ENCODE results near the gene CLUH. TPM values are rescaled to one million over a fixed set of nuclear protein-coding genes. Genes with fewer than 3 reads are reported as not detected.
"Not testable (repeated sequence)": the region's sequence is repeated elsewhere in the genome, so short reads cannot be mapped to it uniquely, and the experiment has no call there.

CLUH gene
- total RNA-seq, 1 experiment from 2014 or later: 175 TPM

DNA sequence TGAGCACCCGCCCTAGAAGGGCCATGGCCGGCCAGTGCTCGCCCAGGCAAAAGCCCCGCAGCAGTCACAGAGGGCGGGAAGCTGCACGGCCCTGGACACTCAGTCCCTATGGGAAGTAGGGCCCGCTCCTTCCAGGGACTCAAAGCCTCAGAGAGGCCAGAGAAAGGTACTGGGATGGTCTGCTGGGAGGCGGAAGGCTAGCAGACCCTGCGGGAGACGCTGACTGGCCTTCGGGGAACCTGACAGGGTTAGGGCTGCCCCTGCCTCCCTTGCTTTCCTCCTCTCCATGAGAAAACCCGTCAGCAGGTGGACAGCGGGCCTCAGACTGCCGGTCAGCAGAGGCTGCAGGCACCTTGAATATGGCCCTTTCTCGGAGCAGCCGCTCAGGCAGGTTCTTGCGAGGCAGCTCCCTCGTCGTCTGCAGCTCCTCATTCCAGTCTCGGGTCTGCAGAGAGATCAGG, 11.5 kb downstream of the CLUH start (continued):
- TF ChIP-seq CTCF (IDR thresholded peaks at IDR 0.05 in 2 of 3, conservative IDR thresholded peaks at IDR 0.05 in 1 of 3; ENCODE audit: borderline replicate concordance in 1 of 3, insufficient read depth in 1 of 3, low read depth in 2 of 3, low read length in 2 of 3) (no peak), CEBPB (IDR thresholded peaks at IDR 0.05; ENCODE audit: low read depth) (no peak), EZH2phosphoT487 (IDR thresholded peaks at IDR 0.05; ENCODE audit: borderline replicate concordance) (no peak)

DNA sequence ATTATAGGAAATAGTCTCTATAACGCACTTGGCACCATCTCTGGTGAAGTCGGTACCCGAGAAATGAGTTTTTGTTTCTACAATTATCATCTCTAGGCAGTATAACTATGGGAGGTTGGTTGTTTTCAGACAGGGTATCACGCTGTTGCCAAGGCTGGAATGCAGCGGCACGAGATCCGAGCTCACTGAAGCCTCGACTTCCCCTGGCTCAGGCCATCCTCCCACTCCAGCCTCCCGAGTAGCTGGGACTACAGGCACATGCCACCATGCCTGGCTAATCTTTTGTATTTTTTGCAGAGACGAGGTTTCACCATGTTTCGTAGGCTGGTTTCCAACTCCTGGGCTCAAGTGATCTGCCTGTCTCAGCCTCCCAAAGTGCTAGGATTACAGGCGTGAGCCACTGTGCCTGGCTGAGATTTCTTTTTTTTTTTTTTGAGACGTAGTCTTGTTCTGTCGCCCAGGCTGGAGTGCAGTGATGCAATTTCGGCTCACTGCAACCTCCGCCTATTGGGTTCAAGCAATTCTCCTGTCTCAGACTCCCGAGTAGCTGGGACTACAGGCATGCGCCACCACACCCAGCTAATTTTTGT, 12.3 kb downstream of the CLUH start:
- POLR2A ChIA-PET; DNase-seq (ENCODE audit: low read depth, low spot score); H3K27ac ChIP-seq (ENCODE audit: low read depth, low read length); H3K4me1 ChIP-seq (ENCODE audit: control insufficient read depth in 1 of 2, insufficient read depth in 2 of 2, low read length in 2 of 2); H3K9me3 ChIP-seq (ENCODE audit: control insufficient read depth in 1 of 2, insufficient read depth in 1 of 2, low read depth in 1 of 2, low read length in 2 of 2); H3K4me3 ChIP-seq (replicated peaks in 1 of 2; ENCODE audit: low read depth in 1 of 2, low read length in 2 of 2); H3K9ac ChIP-seq (ENCODE audit: low read length); ATAC-seq; intact Hi-C loops (cut with micrococcal nuclease); H3K4me2 ChIP-seq (ENCODE audit: low read length); H4K20me1 ChIP-seq (ENCODE audit: insufficient read depth); RAD21 ChIA-PET (ENCODE audit: low non-redundant PET in 1 of 2, low total read pairs in 2 of 2, uncharacterized antibody in 2 of 2, unreplicated experiment in 2 of 2); CTCF ChIA-PET; H3K9me2 ChIP-seq (ENCODE audit: insufficient read depth); BruUV-seq (replicated peaks); H2AFZ ChIP-seq (ENCODE audit: low read depth, low read length, poor library complexity, severe bottlenecking); H3K27me3 ChIP-seq (ENCODE audit: insufficient read depth, low read length): not testable (repeated sequence)
- Histone ChIP-seq H3K79me2 (ENCODE audit: insufficient read depth, low read length) (peaks cover 14% of the 10 kb centered on the region; the same call in 1 of the 2 replicates), H3K36me3 (ENCODE audit: control insufficient read depth in 1 of 2, insufficient read depth in 2 of 2, low read length in 2 of 2) (peaks cover 24 to 51% of the 10 kb centered on the region in 2 experiments)

DNA sequence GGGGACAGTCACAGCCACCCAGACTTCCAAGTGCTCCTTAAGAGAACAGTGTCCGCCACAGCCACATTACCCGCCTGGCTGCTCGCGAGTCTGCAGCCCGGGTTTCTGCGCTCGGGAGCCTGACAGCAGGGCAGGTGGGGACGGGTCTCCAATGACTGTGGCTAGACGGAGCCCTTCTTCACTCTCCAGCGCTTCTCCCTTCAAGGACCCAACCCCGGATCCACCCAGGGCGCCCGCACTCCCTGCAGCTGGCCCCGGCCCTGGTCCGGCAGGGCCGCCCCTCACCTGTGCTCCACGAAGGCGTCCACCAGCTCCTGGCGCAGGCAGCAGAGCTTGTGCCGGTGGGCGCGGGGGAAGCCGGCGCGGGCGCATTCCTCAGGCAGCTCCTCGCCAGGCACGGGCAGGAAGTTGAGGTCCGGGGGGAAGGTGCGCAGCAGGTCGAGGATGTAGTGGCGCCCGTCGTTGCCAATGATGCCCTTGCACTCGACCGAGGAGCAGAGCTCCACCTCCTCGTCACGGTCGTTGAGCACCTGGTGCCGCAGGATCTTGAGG, 13.9 kb downstream of the CLUH start:
- ChIA-PET POLR2A (no interaction called here), CTCF (no interaction called here), RAD21 (ENCODE audit: low non-redundant PET in 1 of 2, low total read pairs in 2 of 2, uncharacterized antibody in 2 of 2, unreplicated experiment in 2 of 2) (no interaction called here)
- intact Hi-C loops (cut with micrococcal nuclease): no loop called here
- ATAC-seq: no peak
- H4K20me1 ChIP-seq (ENCODE audit: insufficient read depth): no peaks in the 10 kb centered on the region
- DNase-seq (ENCODE audit: low read depth, low spot score): no peak
- no peak overlapping the region for H3K27ac ChIP-seq (ENCODE audit: low read depth, low read length)
- H3K9me3 ChIP-seq (ENCODE audit: control insufficient read depth in 1 of 2, insufficient read depth in 1 of 2, low read depth in 1 of 2, low read length in 2 of 2): no peaks in the 10 kb centered on the region
- H3K36me3 ChIP-seq (ENCODE audit: control insufficient read depth in 1 of 2, insufficient read depth in 2 of 2, low read length in 2 of 2): peaks cover 20 to 48% of the 10 kb centered on the region in 2 experiments
- no TSS peak for BruUV-seq (replicated peaks)
- no peak overlapping the region for H3K4me2 ChIP-seq (ENCODE audit: low read length)
- no peak overlapping the region for H2AFZ ChIP-seq (ENCODE audit: low read depth, low read length, poor library complexity, severe bottlenecking)
- H3K27me3 ChIP-seq (ENCODE audit: insufficient read depth, low read length): no peaks in the 10 kb centered on the region
- H3K9me2 ChIP-seq (ENCODE audit: insufficient read depth): no peaks in the 10 kb centered on the region
- no peaks in the 10 kb centered on the region for H3K4me1 ChIP-seq (ENCODE audit: control insufficient read depth in 1 of 2, insufficient read depth in 2 of 2, low read length in 2 of 2)
- H3K79me2 ChIP-seq (ENCODE audit: insufficient read depth, low read length): peaks cover 3% of the 10 kb centered on the region; the same call in 1 of the 2 replicates
- H3K9ac ChIP-seq (ENCODE audit: low read length): no peak overlapping the region
- no peak overlapping the region for H3K4me3 ChIP-seq (replicated peaks in 1 of 2; ENCODE audit: low read depth in 1 of 2, low read length in 2 of 2)
- TF ChIP-seq, protein P1, sequence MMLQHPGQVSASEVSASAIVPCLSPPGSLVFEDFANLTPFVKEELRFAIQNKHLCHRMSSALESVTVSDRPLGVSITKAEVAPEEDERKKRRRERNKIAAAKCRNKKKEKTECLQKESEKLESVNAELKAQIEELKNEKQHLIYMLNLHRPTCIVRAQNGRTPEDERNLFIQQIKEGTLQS (IDR thresholded peaks at IDR 0.05): no peak
- TF ChIP-seq SP1 (IDR thresholded peaks at IDR 0.05; ENCODE audit: low read depth) (no peak), TCF7L2 (IDR thresholded peaks at IDR 0.05; ENCODE audit: borderline replicate concordance, extremely low read depth, insufficient read depth, insufficient read length) (no peak), SIN3A (IDR thresholded peaks at IDR 0.05; ENCODE audit: low read depth) (no peak), MAX (IDR thresholded peaks at IDR 0.05) (no peak)

All from HCT116 (cell line).